SK-N-SH treated with all-trans-retinoic acid at 6 μM for 48 hours (cell line): Measurements from ENCODE around the gene LCORL.

Experiments
- ARNTL ChIP-seq: fragments of 450-650 bp; formaldehyde crosslinking; IDR thresholded peaks from 2 replicates; pipeline ENCODE4 v1.5.0; 2020; ENCODE audit warnings: low read depth, mild to moderate bottlenecking, moderate library complexity, borderline replicate concordance
- BACH2 ChIP-seq: fragments of 250-450 bp; sonication (Bioruptor Pico); IDR thresholded peaks from 2 replicates; pipeline ENCODE4 v1.9.0; 2021; ENCODE audit warnings: mild to moderate bottlenecking, borderline replicate concordance
- CREB5 ChIP-seq: fragments of 250-450 bp; sonication (Bioruptor Pico); IDR thresholded peaks from 2 replicates; pipeline ENCODE4 v1.5.1; 2020; ENCODE audit warnings: low read depth, mild to moderate bottlenecking, moderate library complexity
- CSDC2 ChIP-seq: fragments of 250-450 bp; sonication (Bioruptor Pico); IDR thresholded peaks from 2 replicates; pipeline ENCODE4 v1.5.0; 2020; ENCODE audit warnings: mild to moderate bottlenecking, moderate library complexity
- ISL1 ChIP-seq: fragments of 250-450 bp; sonication (Bioruptor Pico); IDR thresholded peaks from 2 replicates; pipeline ENCODE4 v2.1.2; 2022; ENCODE audit warnings: mild to moderate bottlenecking, moderate library complexity
- PATZ1 ChIP-seq: fragments of 250-450 bp; sonication (Bioruptor Pico); IDR thresholded peaks from 2 replicates; pipeline ENCODE4 v1.8.0; 2020; ENCODE audit warnings: mild to moderate bottlenecking, moderate library complexity, borderline replicate concordance
- POU6F1 ChIP-seq: fragments of 250-450 bp; sonication (Bioruptor Pico); IDR thresholded peaks from 2 replicates; pipeline ENCODE4 v1.8.0; 2021; ENCODE audit warnings: low read depth, mild to moderate bottlenecking, moderate library complexity, borderline replicate concordance
- RARB ChIP-seq: fragments of 250-450 bp; sonication (Bioruptor Pico); IDR thresholded peaks from 2 replicates; pipeline ENCODE4 v1.8.0; 2021; ENCODE audit warnings: mild to moderate bottlenecking, moderate library complexity
- SNAI2 ChIP-seq: fragments of 250-450 bp; sonication (Bioruptor Pico); IDR thresholded peaks from 2 replicates; pipeline ENCODE4 v1.5.0; 2020; ENCODE audit warnings: mild to moderate bottlenecking, moderate library complexity
- TCF4 ChIP-seq: fragments of 250-450 bp; sonication (Bioruptor Pico); IDR thresholded peaks from 2 replicates; pipeline ENCODE4 v1.8.0; 2021; ENCODE audit warnings: mild to moderate bottlenecking, moderate library complexity, borderline replicate concordance
- TOX ChIP-seq: fragments of 250-450 bp; sonication (Bioruptor Pico); IDR thresholded peaks from 2 replicates; pipeline ENCODE4 v1.8.0; 2021; ENCODE audit warnings: mild to moderate bottlenecking, moderate library complexity, borderline replicate concordance
- ZFP30 ChIP-seq: fragments of 450-650 bp; formaldehyde crosslinking; IDR thresholded peaks from 2 replicates; pipeline ENCODE4 v1.5.0; 2022; ENCODE audit warnings: mild to moderate bottlenecking, moderate library complexity
- ZNF70 ChIP-seq: fragments of 450-650 bp; formaldehyde crosslinking; IDR thresholded peaks from 2 replicates; pipeline ENCODE4 v1.5.0; 2020; ENCODE audit warnings: mild to moderate bottlenecking, moderate library complexity
- ZNF8 ChIP-seq: fragments of 450-650 bp; formaldehyde crosslinking; IDR thresholded peaks from 2 replicates; pipeline ENCODE4 v1.5.0; 2020; ENCODE audit warnings: mild to moderate bottlenecking, moderate library complexity

GRCh38 chr4:17981063-17981462, 40.5 kb downstream of the LCORL start:
- no peak for TF ChIP-seq RARB (CRISPR knock-in tag)
- TF ChIP-seq ZNF8 (CRISPR knock-in tag): no peak
- TF ChIP-seq POU6F1 (CRISPR knock-in tag): no peak
- TF ChIP-seq ISL1 (CRISPR knock-in tag): no peak
- TF ChIP-seq BACH2: no peak
- TF ChIP-seq CREB5 (CRISPR knock-in tag): no peak
- TF ChIP-seq SNAI2 (CRISPR knock-in tag): no peak
- no peak for TF ChIP-seq TOX (CRISPR knock-in tag)
- no peak for TF ChIP-seq ZNF70 (CRISPR knock-in tag)
- no peak for TF ChIP-seq ARNTL (CRISPR knock-in tag)
- no peak for TF ChIP-seq CSDC2
- no peak for TF ChIP-seq ZFP30 (CRISPR knock-in tag)
- TF ChIP-seq PATZ1 (CRISPR knock-in tag): no peak
- TF ChIP-seq TCF4 (CRISPR knock-in tag): no peak
